HCT116 (cell line): ENCODE measurements around the gene CKAP2L.

Source experiments
- CEBPB ChIP-seq: IDR thresholded peaks from 2 replicates; pipeline ENCODE4 v1.6.1; 2012; ENCODE audit warnings: low read depth
- EGR1 ChIP-seq: IDR thresholded peaks from 2 replicates; pipeline ENCODE4 v1.6.1; 2012; ENCODE audit warnings: low read depth
- EZH2phosphoT487 ChIP-seq: fragments of 200-600 bp; IDR thresholded peaks from 2 replicates; pipeline ENCODE4 v1.6.1; 2018; ENCODE audit warnings: antibody characterized with exemption, borderline replicate concordance
- FOSL1 ChIP-seq: IDR thresholded peaks from 2 replicates; pipeline ENCODE4 v1.6.1; 2012; ENCODE audit warnings: low read depth
- POLR2A ChIP-seq: IDR thresholded peaks from 2 replicates; pipeline ENCODE4 v1.7.0; 2011; ENCODE audit warnings: borderline replicate concordance; ENCODE audit not compliant: insufficient read depth, insufficient read length; ENCODE audit errors: extremely low read depth
- POLR2AphosphoS5 ChIP-seq: IDR thresholded peaks from 2 replicates; pipeline ENCODE4 v1.6.1; 2011; ENCODE audit warnings: mild to moderate bottlenecking, low read depth, low read length, moderate library complexity
- RAD21 ChIP-seq: IDR thresholded peaks from 2 replicates; pipeline ENCODE4 v1.6.1; 2012; ENCODE audit warnings: low read depth, mild to moderate bottlenecking
- SIN3A ChIP-seq: IDR thresholded peaks from 2 replicates; pipeline ENCODE4 v1.6.1; 2012; ENCODE audit warnings: low read depth
- SP1 ChIP-seq: IDR thresholded peaks from 2 replicates; pipeline ENCODE4 v1.6.1; 2012; ENCODE audit warnings: low read depth
- SRF ChIP-seq: IDR thresholded peaks from 2 replicates; pipeline ENCODE4 v1.6.1; 2012; ENCODE audit warnings: low read depth
- TCF7L2 ChIP-seq: IDR thresholded peaks from 2 replicates; pipeline ENCODE4 v1.7.0; 2011; ENCODE audit warnings: borderline replicate concordance, inconsistent platforms; ENCODE audit not compliant: insufficient read depth, insufficient read length; ENCODE audit errors: extremely low read depth
- TF ChIP-seq, protein P1 (sequence below), 3 experiments: fragments of 200-600 bp in 1 of 3; sonication (generic) in 1 of 3; IDR thresholded peaks in 2 of 3; conservative IDR thresholded peaks in 1 of 3; 2 replicates each; pipeline ENCODE4 v1.5.1; 2012 to 2017; ENCODE audit warnings: low read depth in 2 of 3, low read length in 2 of 3, antibody characterized with exemption in 1 of 3, borderline replicate concordance in 1 of 3, control low read depth in 1 of 3, mild to moderate bottlenecking in 1 of 3, mixed read lengths in 1 of 3, mixed run types in 1 of 3, moderate library complexity in 1 of 3; ENCODE audit not compliant: insufficient read depth in 1 of 3
- TF ChIP-seq, protein P2 (sequence below): IDR thresholded peaks from 2 replicates; pipeline ENCODE4 v1.6.1; 2011; ENCODE audit warnings: mild to moderate bottlenecking, low read length, moderate library complexity; ENCODE audit not compliant: insufficient replicate concordance; ENCODE audit errors: extremely low read depth
- TF ChIP-seq, protein P3 (sequence below): IDR thresholded peaks from 2 replicates; pipeline ENCODE4 v1.6.1; 2012

DNA sequence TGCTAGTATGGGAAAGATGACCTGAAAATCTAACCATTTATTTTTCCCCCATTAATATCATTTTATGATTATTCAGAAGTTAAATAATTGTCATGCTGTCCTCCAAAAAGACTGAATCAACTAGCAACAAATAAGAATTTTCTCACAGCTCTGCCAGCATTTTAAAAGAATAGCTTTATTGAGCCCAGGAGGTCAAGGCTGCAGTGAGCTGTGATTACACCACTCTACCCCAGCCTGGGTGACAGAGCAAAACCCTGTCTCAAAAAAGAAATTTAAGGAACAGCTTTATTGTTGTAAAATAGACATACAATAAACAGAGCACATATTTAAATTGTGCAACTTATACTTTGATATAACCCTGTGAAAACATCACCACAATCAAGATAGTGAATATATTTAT is 44.7 kb upstream of the CKAP2L start:
- TF ChIP-seq, protein P1, sequence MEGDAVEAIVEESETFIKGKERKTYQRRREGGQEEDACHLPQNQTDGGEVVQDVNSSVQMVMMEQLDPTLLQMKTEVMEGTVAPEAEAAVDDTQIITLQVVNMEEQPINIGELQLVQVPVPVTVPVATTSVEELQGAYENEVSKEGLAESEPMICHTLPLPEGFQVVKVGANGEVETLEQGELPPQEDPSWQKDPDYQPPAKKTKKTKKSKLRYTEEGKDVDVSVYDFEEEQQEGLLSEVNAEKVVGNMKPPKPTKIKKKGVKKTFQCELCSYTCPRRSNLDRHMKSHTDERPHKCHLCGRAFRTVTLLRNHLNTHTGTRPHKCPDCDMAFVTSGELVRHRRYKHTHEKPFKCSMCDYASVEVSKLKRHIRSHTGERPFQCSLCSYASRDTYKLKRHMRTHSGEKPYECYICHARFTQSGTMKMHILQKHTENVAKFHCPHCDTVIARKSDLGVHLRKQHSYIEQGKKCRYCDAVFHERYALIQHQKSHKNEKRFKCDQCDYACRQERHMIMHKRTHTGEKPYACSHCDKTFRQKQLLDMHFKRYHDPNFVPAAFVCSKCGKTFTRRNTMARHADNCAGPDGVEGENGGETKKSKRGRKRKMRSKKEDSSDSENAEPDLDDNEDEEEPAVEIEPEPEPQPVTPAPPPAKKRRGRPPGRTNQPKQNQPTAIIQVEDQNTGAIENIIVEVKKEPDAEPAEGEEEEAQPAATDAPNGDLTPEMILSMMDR (IDR thresholded peaks at IDR 0.05 in 2 of 3, conservative IDR thresholded peaks at IDR 0.05 in 1 of 3; ENCODE audit: borderline replicate concordance in 1 of 3, insufficient read depth in 1 of 3, low read depth in 2 of 3, low read length in 2 of 3): no peak
- TF ChIP-seq EZH2phosphoT487 (no peak), POLR2AphosphoS5 (no peak), SP1 (no peak), EGR1 (no peak), CEBPB (no peak), SIN3A (no peak), FOSL1 (no peak), POLR2A (no peak), SRF (no peak), TCF7L2 (no peak), RAD21 (no peak)
- TF ChIP-seq, protein P2, sequence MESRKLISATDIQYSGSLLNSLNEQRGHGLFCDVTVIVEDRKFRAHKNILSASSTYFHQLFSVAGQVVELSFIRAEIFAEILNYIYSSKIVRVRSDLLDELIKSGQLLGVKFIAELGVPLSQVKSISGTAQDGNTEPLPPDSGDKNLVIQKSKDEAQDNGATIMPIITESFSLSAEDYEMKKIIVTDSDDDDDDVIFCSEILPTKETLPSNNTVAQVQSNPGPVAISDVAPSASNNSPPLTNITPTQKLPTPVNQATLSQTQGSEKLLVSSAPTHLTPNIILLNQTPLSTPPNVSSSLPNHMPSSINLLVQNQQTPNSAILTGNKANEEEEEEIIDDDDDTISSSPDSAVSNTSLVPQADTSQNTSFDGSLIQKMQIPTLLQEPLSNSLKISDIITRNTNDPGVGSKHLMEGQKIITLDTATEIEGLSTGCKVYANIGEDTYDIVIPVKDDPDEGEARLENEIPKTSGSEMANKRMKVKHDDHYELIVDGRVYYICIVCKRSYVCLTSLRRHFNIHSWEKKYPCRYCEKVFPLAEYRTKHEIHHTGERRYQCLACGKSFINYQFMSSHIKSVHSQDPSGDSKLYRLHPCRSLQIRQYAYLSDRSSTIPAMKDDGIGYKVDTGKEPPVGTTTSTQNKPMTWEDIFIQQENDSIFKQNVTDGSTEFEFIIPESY: no peak
- TF ChIP-seq, protein P3, sequence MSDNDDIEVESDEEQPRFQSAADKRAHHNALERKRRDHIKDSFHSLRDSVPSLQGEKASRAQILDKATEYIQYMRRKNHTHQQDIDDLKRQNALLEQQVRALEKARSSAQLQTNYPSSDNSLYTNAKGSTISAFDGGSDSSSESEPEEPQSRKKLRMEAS: no peak
